ENCODE measurements around the gene TMC7. TPM values are rescaled to one million over a fixed set of nuclear protein-coding genes. Genes with fewer than 3 reads are reported as not detected.

The TMC7 gene
- total and polyA plus RNA-seq, 9 of the 15 experiments (the other 6 are each of a cell fraction or from before 2014, with no cell fraction given) = 0.08 to 2.0 (median 1.5) TPM

GRCh38 chr16:19095654-19096053 lies 111.9 kb downstream of the TMC7 start:
- intact Hi-C loops (cut with micrococcal nuclease) = no loop called here
- Histone ChIP-seq H3K36me3 (ENCODE audit: control insufficient read depth, insufficient read depth, low read length) (no peaks in the 10 kb centered on the region), H3K79me2 (ENCODE audit: control insufficient read depth, insufficient read depth, low read length) (no peaks in the 10 kb centered on the region), H3K4me3 (no peak overlapping the region), H2AFZ (ENCODE audit: low read depth, low read length) (no peak overlapping the region), H3K4me1 (replicated peaks in 1 of 2; ENCODE audit: control insufficient read depth in 2 of 2, insufficient read depth in 2 of 2, low read length in 2 of 2) (peaks cover 0 to 10% of the 10 kb centered on the region in 2 experiments; a peak in 1 of 5 replicates), H3K9ac (ENCODE audit: insufficient read depth in 1 of 2, low read depth in 2 of 2, low read length in 2 of 2) (no peak overlapping the region), H3K4me2 (ENCODE audit: insufficient read depth, low read length) (no peak overlapping the region), H4K20me1 (replicated peaks; ENCODE audit: control insufficient read depth, insufficient read depth, low read length) (no peaks in the 10 kb centered on the region), H3K9me3 (replicated peaks; ENCODE audit: control insufficient read depth, insufficient read depth, low read depth, low read length) (peaks cover 2% of the 10 kb centered on the region; the same call in 1 of the 2 replicates), H3K9me1 (ENCODE audit: control insufficient read depth, insufficient read depth, low read length) (no peaks in the 10 kb centered on the region), H3K27ac (ENCODE audit: extremely low read depth, low read depth, low read length) (no peak overlapping the region), H3K27me3 (ENCODE audit: control insufficient read depth in 2 of 2, insufficient read depth in 2 of 2, low read length in 2 of 2) (no peaks in the 10 kb centered on the region)
- ATAC-seq = no peak
- no peak for FAIRE-seq
- DNase-seq (ENCODE audit: extremely low read depth in 1 of 4, low spot score in 3 of 4) = no peak
- in situ Hi-C loops (cut with MboI) = no loop called here
- CTCF ChIA-PET (ENCODE audit: low intra/inter-chr PET ratio) = interaction anchor here (1.6 kb wide), 1 partner anchor 84 kb away, joined by 4 read pairs; no protein-coding TSS in a partner anchor
- WGBS (ENCODE audit: insufficient coverage, low coverage, missing lambda C conversion rate) = 67% methylated on average over 4 of the region's 5 CpGs
- POLR2A ChIA-PET = interaction anchor here (1.3 kb wide), 1 partner anchor 24 kb away, joined by 6 read pairs; no protein-coding TSS in a partner anchor
- BruUV-seq (replicated peaks) = no TSS peak
- TF ChIP-seq, protein P1, sequence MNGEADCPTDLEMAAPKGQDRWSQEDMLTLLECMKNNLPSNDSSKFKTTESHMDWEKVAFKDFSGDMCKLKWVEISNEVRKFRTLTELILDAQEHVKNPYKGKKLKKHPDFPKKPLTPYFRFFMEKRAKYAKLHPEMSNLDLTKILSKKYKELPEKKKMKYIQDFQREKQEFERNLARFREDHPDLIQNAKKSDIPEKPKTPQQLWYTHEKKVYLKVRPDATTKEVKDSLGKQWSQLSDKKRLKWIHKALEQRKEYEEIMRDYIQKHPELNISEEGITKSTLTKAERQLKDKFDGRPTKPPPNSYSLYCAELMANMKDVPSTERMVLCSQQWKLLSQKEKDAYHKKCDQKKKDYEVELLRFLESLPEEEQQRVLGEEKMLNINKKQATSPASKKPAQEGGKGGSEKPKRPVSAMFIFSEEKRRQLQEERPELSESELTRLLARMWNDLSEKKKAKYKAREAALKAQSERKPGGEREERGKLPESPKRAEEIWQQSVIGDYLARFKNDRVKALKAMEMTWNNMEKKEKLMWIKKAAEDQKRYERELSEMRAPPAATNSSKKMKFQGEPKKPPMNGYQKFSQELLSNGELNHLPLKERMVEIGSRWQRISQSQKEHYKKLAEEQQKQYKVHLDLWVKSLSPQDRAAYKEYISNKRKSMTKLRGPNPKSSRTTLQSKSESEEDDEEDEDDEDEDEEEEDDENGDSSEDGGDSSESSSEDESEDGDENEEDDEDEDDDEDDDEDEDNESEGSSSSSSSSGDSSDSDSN (IDR thresholded peaks at IDR 0.05; ENCODE audit: borderline replicate concordance in 1 of 2, low read depth in 2 of 2, low read length in 2 of 2) = no peak
- TF ChIP-seq KLF10 (CRISPR knock-in tag; IDR thresholded peaks at IDR 0.05) (no peak), KLF6 (CRISPR knock-in tag; IDR thresholded peaks at IDR 0.05; ENCODE audit: borderline replicate concordance) (no peak), CUX1 (CRISPR knock-in tag; IDR thresholded peaks at IDR 0.05) (no peak), ZC3H4 (CRISPR knock-in tag; IDR thresholded peaks at IDR 0.05; ENCODE audit: borderline replicate concordance) (no peak), BRD4 (IDR thresholded peaks at IDR 0.05) (no peak), SIRT6 (IDR thresholded peaks at IDR 0.05; ENCODE audit: low read depth, low read length) (no peak), E2F5 (CRISPR knock-in tag; IDR thresholded peaks at IDR 0.05) (no peak), HDAC3 (IDR thresholded peaks at IDR 0.05; ENCODE audit: borderline replicate concordance, partially characterized antibody) (no peak), CREB1 (IDR thresholded peaks at IDR 0.05) (no peak), CREB1 (CRISPR knock-in tag; IDR thresholded peaks at IDR 0.05) (no peak), EP300 (IDR thresholded peaks at IDR 0.05; ENCODE audit: low read length) (no peak)
- TF ChIP-seq, protein P2, sequence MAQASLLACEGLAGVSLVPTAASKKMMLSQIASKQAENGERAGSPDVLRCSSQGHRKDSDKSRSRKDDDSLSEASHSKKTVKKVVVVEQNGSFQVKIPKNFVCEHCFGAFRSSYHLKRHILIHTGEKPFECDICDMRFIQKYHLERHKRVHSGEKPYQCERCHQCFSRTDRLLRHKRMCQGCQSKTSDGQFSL (CRISPR knock-in tag; IDR thresholded peaks at IDR 0.05) = no peak
- TF ChIP-seq, protein P2 (tag; IDR thresholded peaks at IDR 0.05) = no peak

Measured in K562 (cell line).